ENCODE data around the gene MGAT5B.
"Not testable (repeated sequence)": the region's sequence is repeated elsewhere in the genome, so short reads cannot be mapped to it uniquely, and the experiment has no call there.

MGAT5B gene

DNA sequence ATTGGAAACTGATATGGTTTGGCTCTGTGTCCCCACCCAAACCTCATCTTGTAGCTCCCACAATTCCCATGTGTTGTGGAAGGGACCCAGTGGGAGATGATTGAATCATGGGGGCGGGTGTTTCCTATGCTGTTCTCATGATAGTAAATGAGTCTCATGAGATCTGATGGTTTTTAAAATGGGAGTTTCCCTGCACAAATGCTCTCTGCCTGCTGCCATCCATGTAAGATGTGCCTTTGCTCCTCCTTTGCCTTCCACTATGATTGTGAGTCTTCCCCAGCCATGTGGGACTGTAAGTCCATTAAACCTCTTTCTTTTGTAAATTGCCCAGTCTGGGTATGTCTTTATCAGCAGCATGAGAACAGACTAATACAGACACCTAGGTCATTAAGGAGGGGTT, 109.8 kb downstream of the MGAT5B start:
- DNase-seq (ENCODE audit: low read depth), result not testable (repeated sequence)

DNA sequence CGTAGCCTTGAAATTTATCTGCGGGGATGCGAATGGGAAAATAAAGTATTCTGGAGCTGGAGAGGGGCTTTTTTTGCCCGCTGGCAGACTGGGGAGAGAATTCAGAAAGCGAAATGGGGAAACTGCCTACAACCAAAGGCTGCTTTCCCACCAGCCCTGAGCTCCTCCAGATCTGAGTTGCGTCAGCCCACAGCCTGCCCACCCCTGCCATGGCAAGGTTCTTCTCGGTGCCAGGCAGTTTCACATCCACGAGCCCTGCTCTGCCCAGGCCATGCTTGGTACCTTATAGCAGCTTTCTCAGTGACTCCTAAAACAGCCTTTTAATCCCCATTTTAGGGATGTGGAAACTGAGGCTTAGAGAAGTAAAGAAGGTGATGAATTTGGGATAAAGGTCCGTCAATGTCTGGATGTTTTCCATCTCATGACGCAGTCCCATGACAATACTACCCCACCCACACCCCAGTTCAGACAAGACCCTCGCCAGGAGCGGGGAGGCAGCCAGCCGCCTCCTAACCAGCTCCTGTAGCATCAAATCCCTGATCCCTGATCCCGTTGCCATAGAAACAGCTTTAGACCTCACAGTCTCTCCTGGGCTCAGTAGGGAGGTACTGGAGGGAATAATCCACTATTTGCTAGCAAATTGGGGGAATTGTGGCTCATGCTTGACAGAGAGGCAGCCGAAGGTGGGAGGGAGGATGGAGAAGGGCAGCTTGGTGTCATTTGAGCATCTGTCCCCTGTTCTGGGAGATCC, 113.5 kb downstream of the MGAT5B start:
- DNase-seq (ENCODE audit: low read depth), result no peak

GRCh38 chr17:76982408-76983074, 114.3 kb downstream of the MGAT5B start:
- DNase-seq (ENCODE audit: low read depth), result no peak

DNA sequence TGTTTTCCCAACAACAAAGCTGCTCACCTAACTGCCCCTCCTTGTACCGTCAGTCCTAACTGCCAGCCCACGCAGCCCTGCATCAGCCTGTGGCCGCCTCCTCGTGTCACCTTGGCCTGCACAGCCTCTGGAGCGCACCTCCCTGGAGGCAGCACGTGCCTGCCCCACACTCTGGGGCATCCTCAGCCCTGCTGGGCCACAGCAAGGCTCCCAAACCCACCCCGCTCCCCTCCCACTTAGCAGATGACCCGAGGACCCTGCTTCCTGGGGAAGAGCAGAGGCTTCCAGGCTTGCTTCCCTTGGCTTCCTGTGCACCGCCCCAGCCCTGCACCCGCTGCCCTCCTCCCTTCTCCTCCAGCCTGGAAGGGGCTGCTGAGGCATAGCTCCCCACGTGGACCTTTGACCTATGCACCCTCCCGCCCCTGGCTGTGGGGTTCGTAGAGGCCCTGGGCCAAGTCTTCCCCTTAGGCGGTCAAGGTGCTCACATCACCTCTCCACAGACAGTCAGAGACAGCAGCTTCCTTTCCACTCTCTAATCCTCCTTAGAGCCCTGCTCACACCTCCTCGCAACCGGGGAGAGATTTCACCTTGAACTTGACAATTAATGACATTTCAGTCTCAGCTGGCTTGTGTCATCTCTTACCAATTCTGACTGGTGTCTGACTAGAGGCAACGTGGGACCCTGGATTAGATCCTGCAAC, 115.0 kb downstream of the MGAT5B start:
- DNase-seq (ENCODE audit: low read depth), result no peak

- no peak for DNase-seq (ENCODE audit: low read depth)
Observed at GRCh38 chr17:76986365-76986764, 118.2 kb downstream of the MGAT5B start.

- DNase-seq (ENCODE audit: low read depth), result no peak
Observed at GRCh38 chr17:76987486-76988093, 119.4 kb downstream of the MGAT5B start.

DNA sequence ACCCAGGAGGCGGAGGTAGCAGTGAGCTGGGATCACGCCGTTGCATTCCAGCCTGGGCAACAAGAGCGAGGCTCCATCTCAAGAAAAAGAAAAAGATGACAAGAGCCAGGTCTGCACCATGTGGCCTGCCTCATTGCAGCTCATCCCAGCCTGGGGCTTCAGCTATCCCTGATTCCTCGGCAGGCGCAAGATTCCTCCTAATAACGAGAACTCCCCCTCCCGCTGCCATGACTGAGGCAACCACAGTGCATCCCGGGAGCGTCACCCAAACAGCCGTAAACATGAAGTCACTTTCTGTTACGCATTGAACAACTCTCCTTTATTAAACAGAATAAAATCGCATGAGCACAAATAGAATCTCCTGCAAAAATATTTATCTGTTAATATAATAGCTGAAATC, 120.6 kb downstream of the MGAT5B start:
- DNase-seq (ENCODE audit: low read depth), result no peak

DNA sequence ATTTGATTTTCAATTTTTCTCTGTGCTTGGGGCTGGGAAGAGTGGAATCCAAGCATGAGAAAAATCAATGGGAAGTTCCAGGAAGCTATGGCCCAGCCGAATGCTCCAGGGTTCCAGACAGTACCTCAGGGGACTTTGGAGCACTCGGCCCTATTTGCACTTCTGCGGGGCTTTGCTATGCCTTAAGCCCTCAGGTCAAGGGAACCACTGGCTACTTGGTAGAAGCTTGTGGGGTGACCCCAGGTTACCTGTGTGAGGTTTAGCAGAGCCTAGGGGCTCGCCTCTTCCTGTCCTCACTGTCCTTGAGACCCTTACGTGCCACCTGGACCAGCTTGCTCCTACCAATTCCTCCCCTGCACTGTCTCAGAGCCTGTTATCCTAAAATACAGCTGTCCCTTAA, 121.3 kb downstream of the MGAT5B start:
- DNase-seq (ENCODE audit: low read depth), result no peak

GRCh38 chr17:76992891-76993290, 124.7 kb downstream of the MGAT5B start:
- DNase-seq (ENCODE audit: low read depth), result no peak

DNA sequence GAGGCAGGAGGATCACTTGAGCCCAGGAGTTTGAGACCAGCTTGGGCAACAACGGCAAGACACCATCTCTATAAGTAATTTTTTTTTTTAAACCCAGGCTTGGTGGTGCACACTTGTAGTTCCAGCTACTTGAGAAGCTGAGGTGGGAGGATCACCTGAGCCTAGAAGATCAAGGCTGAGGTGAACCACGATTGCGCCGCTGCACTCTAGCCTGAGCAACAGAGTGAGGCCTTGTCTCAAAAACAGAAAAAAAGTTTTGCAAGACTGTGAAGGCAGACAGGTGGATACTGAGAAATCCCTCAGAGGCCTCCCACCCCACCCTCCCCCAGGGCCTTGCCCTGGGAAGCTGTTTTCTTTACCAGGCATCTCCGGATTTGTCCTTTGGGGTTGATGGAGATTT, 125.4 kb downstream of the MGAT5B start:
- no peak for DNase-seq (ENCODE audit: low read depth)

DNA sequence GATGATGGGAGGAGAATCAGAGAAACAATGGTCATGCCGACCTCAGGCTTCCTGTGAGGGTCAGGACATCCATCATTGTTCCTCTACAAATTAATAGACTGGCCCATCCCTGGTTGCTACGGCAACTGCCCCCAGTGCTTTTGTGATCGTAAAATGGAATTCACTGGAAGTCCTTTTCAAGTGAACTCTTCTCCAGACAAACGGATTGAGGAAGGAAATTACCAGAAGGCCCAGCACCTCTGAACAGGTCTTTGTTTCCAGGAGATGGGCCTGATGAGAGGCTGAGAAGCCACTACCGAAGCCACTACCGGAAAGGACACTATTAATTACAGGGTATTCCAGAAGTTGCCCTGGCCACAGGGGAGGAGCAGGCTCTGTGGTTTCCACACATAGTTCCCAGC, 126.0 kb downstream of the MGAT5B start:
- no peak for DNase-seq (ENCODE audit: low read depth)

DNA sequence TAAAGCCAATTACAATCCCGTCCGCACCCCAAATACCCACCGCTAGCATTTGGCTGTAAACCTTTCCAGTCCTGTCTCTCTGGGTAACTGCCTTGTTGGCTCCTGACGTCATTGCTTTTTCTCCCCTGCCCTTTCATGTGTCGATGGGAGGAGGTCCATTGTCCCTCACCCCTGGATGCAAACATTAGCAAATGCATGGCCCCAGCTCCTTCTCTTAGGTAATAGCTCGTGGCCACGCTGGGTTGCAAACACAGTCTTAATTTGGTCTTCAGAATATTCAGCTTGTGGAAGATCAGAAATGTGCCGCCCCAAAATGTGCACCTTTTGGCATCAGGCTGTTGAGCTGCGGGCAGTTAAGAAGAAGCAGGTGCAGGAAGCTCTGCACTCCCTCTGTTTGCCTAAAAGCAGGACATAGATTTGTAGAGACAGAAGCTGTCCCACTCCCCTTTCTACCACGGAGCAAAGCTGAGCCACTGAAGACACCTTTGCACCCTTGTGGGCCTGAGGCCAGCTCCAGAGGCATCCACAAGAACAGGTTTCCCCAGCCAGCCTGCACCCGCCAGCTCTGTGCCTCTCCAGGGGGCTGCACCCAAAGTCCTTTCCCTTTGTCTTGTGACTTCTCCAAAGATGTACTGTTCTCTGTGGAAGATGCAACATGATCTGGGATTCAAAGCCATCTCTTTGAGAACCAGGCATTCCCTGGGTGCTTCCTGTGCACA, 127.3 kb downstream of the MGAT5B start:
- DNase-seq (ENCODE audit: low read depth), result no peak

DNA sequence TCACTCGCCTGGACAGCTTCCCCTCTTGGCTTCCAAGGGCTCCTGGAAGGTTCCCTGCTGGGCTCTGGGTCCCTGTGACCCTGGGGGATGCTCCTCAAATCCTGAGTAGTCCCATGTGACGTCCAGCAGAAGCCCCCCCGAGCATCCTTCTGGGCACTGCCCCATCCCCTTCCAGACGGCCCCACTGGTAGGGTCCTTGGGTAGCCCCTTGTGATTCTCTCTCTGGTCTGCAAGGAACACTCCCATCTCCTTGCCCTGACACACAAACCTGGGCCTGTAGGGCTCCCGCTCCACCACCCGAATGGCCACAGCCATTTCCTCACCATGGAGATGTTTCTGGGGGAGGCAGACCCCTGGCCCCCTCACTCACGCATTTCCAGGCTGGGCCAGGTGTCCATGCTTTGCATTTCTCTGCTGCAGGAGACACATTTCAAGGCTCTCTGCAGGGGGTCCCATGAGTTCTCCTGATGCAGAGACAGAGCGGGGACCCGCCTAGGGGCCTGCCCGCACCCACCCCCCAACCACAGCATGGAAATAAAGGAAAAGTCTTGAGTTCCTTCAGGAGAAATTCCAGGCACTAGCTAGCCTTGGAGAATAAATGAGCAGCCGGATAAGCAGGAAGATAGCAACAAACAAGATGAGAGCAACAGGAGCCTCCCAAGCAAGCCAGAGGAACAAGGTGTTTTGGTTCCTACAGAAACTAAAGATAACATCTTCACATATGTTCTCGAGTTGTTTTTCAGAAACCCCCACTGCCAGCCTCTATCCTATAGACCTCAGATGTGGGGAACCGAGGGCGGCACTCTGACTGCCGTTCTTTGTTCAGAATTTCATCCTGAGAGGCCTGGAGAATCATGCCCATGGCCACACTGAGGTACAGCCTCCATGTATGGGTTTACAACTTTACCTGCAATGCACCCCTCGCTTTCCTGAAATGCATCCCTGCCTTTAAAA, 128.8 kb downstream of the MGAT5B start:
- DNase-seq (ENCODE audit: low read depth), result no peak

GRCh38 chr17:76997981-76998531, 129.9 kb downstream of the MGAT5B start:
- DNase-seq (ENCODE audit: low read depth), result peak; percentile 20

- DNase-seq (ENCODE audit: low read depth), result no peak
Observed at GRCh38 chr17:76998839-76999238, 130.6 kb downstream of the MGAT5B start.
